HepG2 (cell line): ENCODE measurements around the gene SECTM1. TPM values are rescaled to one million over a fixed set of nuclear protein-coding genes. Genes with fewer than 3 reads are reported as not detected.

Source experiments
- ATF6 ChIP-seq: sonication (generic); formaldehyde crosslinking; conservative IDR thresholded peaks from 2 replicates; pipeline ENCODE4 v1.4.0; 2020; ENCODE audit warnings: missing genetic modification reagents
- BCL6 ChIP-seq: IDR thresholded peaks from 2 replicates; pipeline ENCODE4 v1.6.1; 2016; ENCODE audit warnings: missing genetic modification reagents, missing compliant biosample characterization
- CSRNP2 ChIP-seq: sonication (generic); formaldehyde crosslinking; conservative IDR thresholded peaks from 2 replicates; pipeline ENCODE4 v1.8.0; 2022; ENCODE audit warnings: low read depth, missing genetic modification reagents
- EEA1 ChIP-seq: sonication (generic); formaldehyde crosslinking; IDR thresholded peaks from 2 replicates; pipeline ENCODE4 v1.5.1; 2020; ENCODE audit warnings: mild to moderate bottlenecking, missing genetic modification reagents, borderline replicate concordance
- NAIF1 ChIP-seq: sonication (generic); formaldehyde crosslinking; IDR thresholded peaks from 2 replicates; pipeline ENCODE4 v1.5.0; 2020; ENCODE audit warnings: mild to moderate bottlenecking, missing genetic modification reagents, borderline replicate concordance
- NCOA5 ChIP-seq: sonication (generic); formaldehyde crosslinking; IDR thresholded peaks from 2 replicates; pipeline ENCODE4 v1.4.0; 2020; ENCODE audit warnings: missing genetic modification reagents
- PATZ1 ChIP-seq: sonication (generic); formaldehyde crosslinking; IDR thresholded peaks from 2 replicates; pipeline ENCODE4 v1.4.0; 2020; ENCODE audit warnings: missing genetic modification reagents
- SALL2 ChIP-seq: sonication (generic); formaldehyde crosslinking; IDR thresholded peaks from 2 replicates; pipeline ENCODE4 v1.8.1; 2023; ENCODE audit warnings: mild to moderate bottlenecking, missing genetic modification reagents, inconsistent platforms
- ZBTB40 ChIP-seq, 2 experiments: fragments of 450-650 bp in 1 of 2; sonication (generic) in 1 of 2; formaldehyde crosslinking in 1 of 2; IDR thresholded peaks; 2 replicates each; pipeline versions ENCODE4 v1.6.1 to v1.8.0; 2016 to 2022; ENCODE audit warnings: antibody characterized with exemption in 1 of 2, mild to moderate bottlenecking in 1 of 2, missing genetic modification reagents in 1 of 2
- ZC3H4 ChIP-seq: sonication (generic); formaldehyde crosslinking; IDR thresholded peaks from 2 replicates; pipeline ENCODE4 v1.4.0; 2020; ENCODE audit warnings: missing genetic modification reagents, borderline replicate concordance
- ZFY ChIP-seq: sonication (generic); formaldehyde crosslinking; IDR thresholded peaks from 2 replicates; pipeline ENCODE4 v1.4.0; 2020; ENCODE audit warnings: missing genetic modification reagents
- ZNF7 ChIP-seq: IDR thresholded peaks from 2 replicates; pipeline ENCODE4 v1.6.1; 2016; ENCODE audit warnings: missing biosample characterization, missing genetic modification reagents
- ZNF766 ChIP-seq: sonication (generic); formaldehyde crosslinking; IDR thresholded peaks from 2 replicates; pipeline ENCODE4 v1.5.0; 2020; ENCODE audit warnings: missing genetic modification reagents, borderline replicate concordance
- polyA plus RNA-seq, 8 experiments: library from polyadenylated mRNA; depleted of rRNA in 3 of 8; stranded (reverse) in 7 of 8; unstranded in 1 of 8; fragments of >200 nt; fragmentation: Illumina TruSeq in 4 of 8; extraction: Trizol in 4 of 8; gene quantifications; 2 replicates each; pipeline versions ENCODE4 v1.2.1 to v1.2.3, GENCODE V29; 2011 to 2016; ENCODE audit warnings: low read depth in 4 of 8, missing spikeins in 1 of 8, mixed read lengths in 1 of 8; ENCODE audit not compliant: insufficient read depth in 1 of 8
- total RNA-seq, 5 experiments: library from RNA; depleted of rRNA; stranded (reverse); fragments of >200 nt; fragmentation: Illumina TruSeq; extraction: Trizol; gene quantifications; 2 replicates each; pipeline ENCODE4 v1.2.3, GENCODE V29; 2016; ENCODE audit warnings: low read depth in 1 of 5

SECTM1 gene
- total and polyA plus RNA-seq, 2 of the 13 experiments (the other 11 are each of a cell fraction or from before 2014, with no cell fraction given): 3.5 to 5.3 TPM

GRCh38 chr17:82338858-82339633 is 5.5 kb upstream of the SECTM1 start (continued):
- no peak for TF ChIP-seq ZBTB40 (IDR thresholded peaks at IDR 0.05)
- TF ChIP-seq ZBTB40 (CRISPR knock-in tag; IDR thresholded peaks at IDR 0.05): no peak
- no peak for TF ChIP-seq SALL2 (CRISPR knock-in tag)
- TF ChIP-seq NAIF1 (CRISPR knock-in tag): no peak
- no peak for TF ChIP-seq ZNF7 (CRISPR knock-in tag)
- no peak for TF ChIP-seq NCOA5 (CRISPR knock-in tag)
- TF ChIP-seq ZNF766 (CRISPR knock-in tag): 0 out of 2 replicates have a peak, but pooled peaks have one; percentile 51
- no peak; the same call in 1 of the 2 replicates for TF ChIP-seq ZC3H4 (CRISPR knock-in tag)
- no peak for TF ChIP-seq EEA1 (CRISPR knock-in tag)
- TF ChIP-seq CSRNP2 (CRISPR knock-in tag): no peak
- TF ChIP-seq ZFY (CRISPR knock-in tag): peak; percentile 65; the same call in 1 of the 2 replicates
- 0 out of 2 replicates have a peak, but pooled peaks have one; percentile 55 for TF ChIP-seq PATZ1 (CRISPR knock-in tag)
- 0 out of 2 replicates have a peak, but pooled peaks have one; percentile 20 for TF ChIP-seq BCL6 (CRISPR knock-in tag)
- no peak for TF ChIP-seq ATF6 (CRISPR knock-in tag)
